HG02943 (cell line): ENCODE measurements around the gene MYH6.
"Not testable (repeated sequence)": the region's sequence is repeated elsewhere in the genome, so short reads cannot be mapped to it uniquely, and the experiment has no call there.

Source experiments
- ATAC-seq: cut with Tn5 transposase; IDR thresholded peaks from one replicate; pipeline ENCODE4 v1.9.1; 2021; ENCODE audit warnings: mild to moderate bottlenecking, low read depth, moderate library complexity; ENCODE audit not compliant: unreplicated experiment

The MYH6 gene

GRCh38 chr14:23436327-23437132 lies 28.5 kb upstream of the MYH6 start:
- no peak for ATAC-seq

- no peak for ATAC-seq
These were observed 27.7 kb upstream of the MYH6 start, which contains the start of gene MYH7 for GRCh38 chr14:23435543-23436326. MYH7 (minus strand) TSS chr14:23435660; CDS start chr14:23433732, 1,928 bp downstream.

- ATAC-seq: no peak
These were observed 26.6 kb upstream of the MYH6 start for GRCh38 chr14:23434488-23435222.

- ATAC-seq: no peak
These were observed 25.4 kb upstream of the MYH6 start for GRCh38 chr14:23433457-23433856.

- no peak for ATAC-seq
These were observed 24.9 kb upstream of the MYH6 start for GRCh38 chr14:23432946-23433345.

- no peak for ATAC-seq
These were observed 24.2 kb upstream of the MYH6 start for GRCh38 chr14:23432102-23432925.

GRCh38 chr14:23431486-23431885 lies 23.4 kb upstream of the MYH6 start:
- ATAC-seq: no peak

GRCh38 chr14:23430723-23431085 lies 22.6 kb upstream of the MYH6 start:
- no peak for ATAC-seq

- ATAC-seq: no peak
These were observed 22.1 kb upstream of the MYH6 start for GRCh38 chr14:23430016-23430722.

GRCh38 chr14:23428686-23429495 lies 20.8 kb upstream of the MYH6 start:
- no peak for ATAC-seq

- ATAC-seq: not testable (repeated sequence)
These were observed 17.7 kb upstream of the MYH6 start for GRCh38 chr14:23425798-23426197.

GRCh38 chr14:23425169-23425568 lies 17.1 kb upstream of the MYH6 start:
- ATAC-seq: no peak

- no peak for ATAC-seq
These were observed 15.6 kb upstream of the MYH6 start for GRCh38 chr14:23423657-23424056.

GRCh38 chr14:23421594-23421993 lies 13.5 kb upstream of the MYH6 start:
- no peak for ATAC-seq

- ATAC-seq: not testable (repeated sequence)
These were observed 11.6 kb upstream of the MYH6 start for GRCh38 chr14:23419646-23420045.

GRCh38 chr14:23418021-23418420 lies 9.9 kb upstream of the MYH6 start:
- ATAC-seq: no peak

GRCh38 chr14:23417269-23417668 lies 9.2 kb upstream of the MYH6 start:
- ATAC-seq: not testable (repeated sequence)

GRCh38 chr14:23416801-23417200 lies 8.7 kb upstream of the MYH6 start:
- no peak for ATAC-seq
